Measurements from ENCODE around the gene REXO2.

The REXO2 gene

GRCh38 chr11:114401311-114401710 is 38.0 kb upstream of the REXO2 start:
- H3K9me3 ChIP-seq (ENCODE audit: control insufficient read depth, insufficient read depth, low read length): no peaks in the 10 kb centered on the region
- peak overlapping the region; percentile 98 for H3K9ac ChIP-seq (ENCODE audit: low read depth, low read length)
- H3K4me3 ChIP-seq (ENCODE audit: low read depth, low read length): peak overlapping the region; percentile 88
- no peaks in the 10 kb centered on the region for H3K27me3 ChIP-seq (ENCODE audit: control insufficient read depth, insufficient read depth, low read length)
- H3K36me3 ChIP-seq (ENCODE audit: control insufficient read depth, insufficient read depth, low read length): peaks cover 38% of the 10 kb centered on the region
- H3K27ac ChIP-seq (ENCODE audit: low read depth, low read length): peak overlapping the region; percentile 99
- peaks cover 18% of the 10 kb centered on the region for H3K4me1 ChIP-seq (ENCODE audit: control insufficient read depth, insufficient read depth, low read length)

GRCh38 chr11:114412946-114413345 is 26.3 kb upstream of the REXO2 start:
- no peak overlapping the region for H3K27ac ChIP-seq (ENCODE audit: low read depth, low read length)
- H3K9ac ChIP-seq (ENCODE audit: low read depth, low read length): no peak overlapping the region
- peaks cover 11% of the 10 kb centered on the region for H3K4me1 ChIP-seq (ENCODE audit: control insufficient read depth, insufficient read depth, low read length)
- no peak overlapping the region for H3K4me3 ChIP-seq (ENCODE audit: low read depth, low read length)
- peaks cover 36% of the 10 kb centered on the region for H3K36me3 ChIP-seq (ENCODE audit: control insufficient read depth, insufficient read depth, low read length)
- no peaks in the 10 kb centered on the region for H3K27me3 ChIP-seq (ENCODE audit: control insufficient read depth, insufficient read depth, low read length)
- no peaks in the 10 kb centered on the region for H3K9me3 ChIP-seq (ENCODE audit: control insufficient read depth, insufficient read depth, low read length)

GRCh38 chr11:114413958-114414357 is 25.3 kb upstream of the REXO2 start:
- H3K9me3 ChIP-seq (ENCODE audit: control insufficient read depth, insufficient read depth, low read length): no peaks in the 10 kb centered on the region
- H3K36me3 ChIP-seq (ENCODE audit: control insufficient read depth, insufficient read depth, low read length): peaks cover 26% of the 10 kb centered on the region
- peak overlapping the region; percentile 31 for H3K27ac ChIP-seq (ENCODE audit: low read depth, low read length)
- H3K4me1 ChIP-seq (ENCODE audit: control insufficient read depth, insufficient read depth, low read length): peaks cover 11% of the 10 kb centered on the region
- H3K9ac ChIP-seq (ENCODE audit: low read depth, low read length): peak overlapping the region; percentile 19; the same call in 1 of the 2 replicates
- H3K27me3 ChIP-seq (ENCODE audit: control insufficient read depth, insufficient read depth, low read length): no peaks in the 10 kb centered on the region
- no peak overlapping the region for H3K4me3 ChIP-seq (ENCODE audit: low read depth, low read length)

DNA sequence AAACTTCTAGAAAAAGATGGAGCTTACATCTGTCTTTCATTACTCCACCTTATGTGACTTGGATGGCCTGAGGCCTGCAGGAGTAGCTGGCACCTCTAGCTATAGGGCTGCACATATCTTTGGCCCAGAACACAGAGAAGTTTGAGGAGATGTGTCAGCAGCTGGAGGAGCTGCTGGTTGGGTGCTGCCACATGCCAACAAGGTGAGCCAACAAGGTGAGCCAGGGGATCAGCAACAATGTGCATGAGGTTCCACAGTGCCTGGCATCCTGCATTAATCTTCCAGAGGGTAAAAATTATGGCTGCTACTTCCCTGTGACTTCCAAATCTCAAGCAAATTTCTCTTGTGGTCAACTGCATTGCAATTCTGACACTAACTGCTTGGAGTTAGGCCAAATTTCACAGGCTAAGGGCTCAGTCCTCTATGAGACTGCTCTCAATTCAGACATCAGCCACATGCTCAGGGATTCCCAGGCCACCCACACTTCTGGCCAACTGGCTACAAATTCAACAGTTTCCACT is 22.8 kb upstream of the REXO2 start:
- Histone ChIP-seq H3K27ac (ENCODE audit: low read depth, low read length) (no peak overlapping the region), H3K4me3 (ENCODE audit: low read depth, low read length) (no peak overlapping the region), H3K36me3 (ENCODE audit: control insufficient read depth, insufficient read depth, low read length) (peaks cover 9% of the 10 kb centered on the region), H3K27me3 (ENCODE audit: control insufficient read depth, insufficient read depth, low read length) (no peaks in the 10 kb centered on the region), H3K9me3 (ENCODE audit: control insufficient read depth, insufficient read depth, low read length) (no peaks in the 10 kb centered on the region), H3K9ac (ENCODE audit: low read depth, low read length) (no peak overlapping the region), H3K4me1 (ENCODE audit: control insufficient read depth, insufficient read depth, low read length) (peaks cover 11% of the 10 kb centered on the region)

DNA sequence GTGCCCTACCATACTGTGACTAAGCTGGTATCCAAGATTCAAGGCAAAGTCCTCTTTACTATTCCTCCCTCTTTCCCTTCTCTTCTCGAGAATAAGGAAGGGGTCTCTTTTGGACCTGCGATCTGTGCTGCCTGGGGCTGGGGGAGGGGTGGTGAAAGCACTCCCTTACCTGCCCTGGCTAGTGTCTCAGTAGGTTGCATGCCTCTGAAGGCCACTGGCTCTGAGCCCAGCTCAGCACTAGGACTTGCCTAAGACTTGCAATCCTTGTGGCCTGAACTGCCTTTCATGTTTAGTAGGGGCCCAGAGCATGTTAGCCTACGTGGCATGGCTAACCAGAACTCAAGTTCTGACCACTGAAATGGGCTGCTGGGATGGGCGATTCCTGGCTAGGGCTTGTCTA is 13.0 kb upstream of the REXO2 start:
- no peak overlapping the region for H3K9ac ChIP-seq (ENCODE audit: low read depth, low read length)
- no peaks in the 10 kb centered on the region for H3K4me1 ChIP-seq (ENCODE audit: control insufficient read depth, insufficient read depth, low read length)
- H3K9me3 ChIP-seq (ENCODE audit: control insufficient read depth, insufficient read depth, low read length): no peaks in the 10 kb centered on the region
- no peaks in the 10 kb centered on the region for H3K36me3 ChIP-seq (ENCODE audit: control insufficient read depth, insufficient read depth, low read length)
- no peaks in the 10 kb centered on the region for H3K27me3 ChIP-seq (ENCODE audit: control insufficient read depth, insufficient read depth, low read length)
- H3K4me3 ChIP-seq (ENCODE audit: low read depth, low read length): no peak overlapping the region
- no peak overlapping the region for H3K27ac ChIP-seq (ENCODE audit: low read depth, low read length)

GRCh38 chr11:114430290-114430689 is 9.0 kb upstream of the REXO2 start:
- Histone ChIP-seq H3K9ac (ENCODE audit: low read depth, low read length) (no peak overlapping the region), H3K27me3 (ENCODE audit: control insufficient read depth, insufficient read depth, low read length) (no peaks in the 10 kb centered on the region), H3K4me1 (ENCODE audit: control insufficient read depth, insufficient read depth, low read length) (no peaks in the 10 kb centered on the region), H3K9me3 (ENCODE audit: control insufficient read depth, insufficient read depth, low read length) (no peaks in the 10 kb centered on the region), H3K36me3 (ENCODE audit: control insufficient read depth, insufficient read depth, low read length) (no peaks in the 10 kb centered on the region), H3K27ac (ENCODE audit: low read depth, low read length) (no peak overlapping the region), H3K4me3 (ENCODE audit: low read depth, low read length) (no peak overlapping the region)

DNA sequence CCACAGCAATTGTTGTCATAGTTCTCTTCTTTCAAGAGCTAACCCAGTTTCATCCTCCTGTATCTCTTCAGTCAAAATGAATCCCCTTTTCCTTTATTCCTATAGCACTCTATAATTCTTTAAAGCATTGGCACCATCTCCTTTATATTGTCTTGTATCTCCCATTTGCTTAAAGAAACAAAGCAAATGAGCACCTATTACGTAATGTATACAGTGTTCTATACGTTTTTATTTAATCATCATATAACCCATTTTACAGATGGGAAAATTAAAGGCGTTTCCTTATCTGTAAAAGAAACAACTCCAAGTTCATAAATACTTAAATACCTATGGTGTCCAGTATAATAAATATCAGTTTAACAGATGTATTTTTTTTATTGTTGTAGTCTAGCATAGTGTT is 6.4 kb upstream of the REXO2 start:
- H3K4me1 ChIP-seq (ENCODE audit: control insufficient read depth, insufficient read depth, low read length): peaks cover 6% of the 10 kb centered on the region
- H3K27me3 ChIP-seq (ENCODE audit: control insufficient read depth, insufficient read depth, low read length): no peaks in the 10 kb centered on the region
- no peak overlapping the region for H3K9ac ChIP-seq (ENCODE audit: low read depth, low read length)

DNA sequence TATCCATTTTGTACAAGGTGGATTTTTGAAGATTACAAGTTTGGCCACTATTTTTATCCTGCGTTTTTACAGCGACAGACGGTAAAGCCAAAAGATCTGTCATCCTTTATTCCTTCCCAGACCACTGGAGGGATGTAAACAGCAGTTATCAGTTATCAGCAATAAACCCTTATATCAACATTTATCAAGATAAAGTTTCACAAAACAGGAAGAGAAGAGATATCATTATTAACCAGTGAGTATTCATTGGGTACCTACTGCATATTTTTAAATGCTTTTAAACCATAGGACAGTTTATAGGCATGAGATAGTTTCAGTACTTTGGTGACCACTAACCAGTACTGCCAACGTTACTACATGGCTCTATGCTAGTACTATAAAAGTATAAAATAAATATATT is 5.9 kb upstream of the REXO2 start:
- Histone ChIP-seq H3K27me3 (ENCODE audit: control insufficient read depth, insufficient read depth, low read length) (no peaks in the 10 kb centered on the region), H3K4me1 (ENCODE audit: control insufficient read depth, insufficient read depth, low read length) (peaks cover 11% of the 10 kb centered on the region), H3K9ac (ENCODE audit: low read depth, low read length) (no peak overlapping the region), H3K27ac (ENCODE audit: low read depth, low read length) (no peak overlapping the region), H3K36me3 (ENCODE audit: control insufficient read depth, insufficient read depth, low read length) (no peaks in the 10 kb centered on the region), H3K9me3 (ENCODE audit: control insufficient read depth, insufficient read depth, low read length) (no peaks in the 10 kb centered on the region), H3K4me3 (ENCODE audit: low read depth, low read length) (no peak overlapping the region)

More for the DNA sequence above, 6.4 kb upstream of the REXO2 start:
- Histone ChIP-seq H3K36me3 (ENCODE audit: control insufficient read depth, insufficient read depth, low read length) (no peaks in the 10 kb centered on the region), H3K9me3 (ENCODE audit: control insufficient read depth, insufficient read depth, low read length) (no peaks in the 10 kb centered on the region), H3K4me3 (ENCODE audit: low read depth, low read length) (no peak overlapping the region), H3K27ac (ENCODE audit: low read depth, low read length) (no peak overlapping the region)

DNA sequence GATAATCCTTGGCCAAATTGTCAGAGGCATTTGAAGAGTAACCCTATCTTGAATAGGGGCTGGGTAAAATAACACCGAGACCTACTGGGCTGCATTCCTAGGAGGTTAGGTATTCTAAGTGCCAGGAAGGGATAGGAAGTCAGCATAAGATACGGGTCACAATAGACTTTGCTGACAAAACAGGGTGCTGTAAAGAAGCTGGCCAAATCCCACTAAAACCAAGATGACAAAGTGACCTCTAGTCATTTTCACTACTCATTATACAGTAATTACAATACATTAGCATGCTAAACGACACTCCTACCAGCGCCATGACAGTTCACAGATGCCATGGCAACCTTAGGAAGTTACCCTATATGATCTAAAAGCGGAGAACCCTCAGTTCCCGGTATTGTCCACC is 964 bp upstream of the REXO2 start:
- peak overlapping the region; percentile 98 for H3K4me3 ChIP-seq (ENCODE audit: low read depth, low read length)
- H3K9me3 ChIP-seq (ENCODE audit: control insufficient read depth, insufficient read depth, low read length): no peaks in the 10 kb centered on the region

GRCh38 chr11:114440121-114440860 is 1.0 kb downstream of the REXO2 start:
- no peaks in the 10 kb centered on the region for H3K9me3 ChIP-seq (ENCODE audit: control insufficient read depth, insufficient read depth, low read length)
- no peaks in the 10 kb centered on the region for H3K27me3 ChIP-seq (ENCODE audit: control insufficient read depth, insufficient read depth, low read length)
- H3K36me3 ChIP-seq (ENCODE audit: control insufficient read depth, insufficient read depth, low read length): peaks cover 35% of the 10 kb centered on the region
- peak overlapping the region; percentile 90 for H3K9ac ChIP-seq (ENCODE audit: low read depth, low read length)
- H3K4me1 ChIP-seq (ENCODE audit: control insufficient read depth, insufficient read depth, low read length): peaks cover 37% of the 10 kb centered on the region
- H3K27ac ChIP-seq (ENCODE audit: low read depth, low read length): peak overlapping the region; percentile 89
- H3K4me3 ChIP-seq (ENCODE audit: low read depth, low read length): peak overlapping the region; percentile 98

More for the DNA sequence above, 964 bp upstream of the REXO2 start:
- H3K4me1 ChIP-seq (ENCODE audit: control insufficient read depth, insufficient read depth, low read length): peaks cover 32% of the 10 kb centered on the region
- H3K27me3 ChIP-seq (ENCODE audit: control insufficient read depth, insufficient read depth, low read length): no peaks in the 10 kb centered on the region
- H3K9ac ChIP-seq (ENCODE audit: low read depth, low read length): 0 out of 2 replicates have a peak overlapping the region, but pooled peaks have one; percentile 32
- H3K36me3 ChIP-seq (ENCODE audit: control insufficient read depth, insufficient read depth, low read length): peaks cover 16% of the 10 kb centered on the region
- peak overlapping the region; percentile 89 for H3K27ac ChIP-seq (ENCODE audit: low read depth, low read length)

DNA sequence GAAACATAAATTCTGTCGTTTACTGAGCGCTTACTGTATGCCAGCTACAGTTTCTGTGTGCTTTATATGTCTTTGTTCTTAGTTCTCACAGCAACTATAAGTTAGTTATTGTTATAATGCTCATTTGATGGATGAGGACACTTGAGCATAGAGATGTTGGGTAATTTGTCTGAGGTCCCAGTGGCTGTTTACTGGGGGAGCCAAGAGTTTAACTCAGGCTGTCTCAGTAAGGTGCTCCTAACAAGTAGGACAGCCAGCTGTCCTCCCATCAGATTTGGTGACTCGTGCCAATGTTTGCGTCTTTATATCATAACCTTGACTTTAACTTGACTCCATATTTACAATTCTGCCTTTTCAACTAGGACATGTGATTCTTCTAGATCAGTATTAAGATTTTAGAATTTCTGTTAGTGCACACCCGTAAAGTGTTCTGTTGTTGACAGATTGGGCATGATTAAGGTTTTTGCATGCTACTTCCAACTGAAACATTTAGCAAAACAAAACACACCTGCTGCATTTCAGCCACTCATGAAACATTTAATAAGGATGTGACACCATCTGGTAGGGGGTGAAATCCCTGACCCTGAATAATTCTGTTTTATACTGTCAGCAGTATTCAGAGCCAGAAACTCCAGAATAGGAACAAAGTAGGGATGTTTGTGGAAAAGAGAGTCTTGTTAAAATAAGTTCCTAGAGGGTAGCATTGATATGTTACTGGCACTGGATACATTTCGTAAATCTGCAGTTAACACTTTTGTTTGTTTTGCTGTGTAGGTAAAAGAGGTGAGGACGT is 1.9 kb downstream of the REXO2 start:
- peak overlapping the region; percentile 28 for H3K27ac ChIP-seq (ENCODE audit: low read depth, low read length)

More for the DNA sequence above, 1.9 kb downstream of the REXO2 start:
- Histone ChIP-seq H3K27me3 (ENCODE audit: control insufficient read depth, insufficient read depth, low read length) (no peaks in the 10 kb centered on the region), H3K4me3 (ENCODE audit: low read depth, low read length) (peak overlapping the region; percentile 98), H3K9ac (ENCODE audit: low read depth, low read length) (no peak overlapping the region), H3K9me3 (ENCODE audit: control insufficient read depth, insufficient read depth, low read length) (no peaks in the 10 kb centered on the region), H3K4me1 (ENCODE audit: control insufficient read depth, insufficient read depth, low read length) (peaks cover 37% of the 10 kb centered on the region), H3K36me3 (ENCODE audit: control insufficient read depth, insufficient read depth, low read length) (peaks cover 43% of the 10 kb centered on the region)

Data from HUES48 (cell line).